Natural killer cell (primary cell): ENCODE data around the gene TMEM30A. TPM values are rescaled to one million over a fixed set of nuclear protein-coding genes. Genes with fewer than 3 reads are reported as not detected.

Experiments used
- ATAC-seq, 3 donors: fragments of 150-1000 bp in 2 of 3; fragments of 200-7000 bp in 1 of 3; cut with Tn5 transposase; 1 replicate in 1 of 3; 2 replicates in 2 of 3; pipeline ENCODE4 v1.10.0; 2021; ENCODE audit warnings: mild to moderate bottlenecking in 2 of 3, moderate library complexity in 2 of 3
- DNase-seq, 2 donors: peaks; one replicate each; pipeline versions ENCODE4 v3.0.0 to v3.0.0-alpha.2; 2013 to 2021; ENCODE audit warnings: mixed read lengths in 1 of 2
- H3K27ac ChIP-seq: one replicate; pipeline ENCODE4 v1.5.1; 2013; ENCODE audit warnings: mild to moderate bottlenecking, low read length
- H3K27me3 ChIP-seq: one replicate; pipeline ENCODE4 v1.6.1; 2013; ENCODE audit warnings: low read length; ENCODE audit not compliant: control insufficient read depth, insufficient read depth
- H3K36me3 ChIP-seq: one replicate; pipeline ENCODE4 v1.6.1; 2013; ENCODE audit warnings: low read length; ENCODE audit not compliant: control insufficient read depth, insufficient read depth
- H3K4me1 ChIP-seq: one replicate; pipeline ENCODE4 v1.6.1; 2013; ENCODE audit warnings: low read length; ENCODE audit not compliant: control insufficient read depth, insufficient read depth
- H3K4me3 ChIP-seq: one replicate; pipeline ENCODE4 v1.5.1; 2013; ENCODE audit warnings: low read length
- H3K9me3 ChIP-seq: one replicate; pipeline ENCODE4 v1.6.1; 2013; ENCODE audit warnings: low read length; ENCODE audit not compliant: control insufficient read depth, insufficient read depth
- H3K27ac Mint-ChIP-seq, 2 donors: one replicate each; pipeline ENCODE4 v1.8.0; 2022; ENCODE audit warnings: mild to moderate bottlenecking in 2 of 2, mixed read lengths in 2 of 2, moderate library complexity in 1 of 2
- H3K27me3 Mint-ChIP-seq, 2 donors: one replicate each; pipeline ENCODE4 v1.8.0; 2022; ENCODE audit warnings: low read depth in 2 of 2, mixed read lengths in 2 of 2
- H3K36me3 Mint-ChIP-seq: one replicate; pipeline ENCODE4 v1.8.0; 2022; ENCODE audit warnings: mixed read lengths
- H3K4me1 Mint-ChIP-seq, 2 donors: one replicate each; pipeline ENCODE4 v1.8.0; 2022; ENCODE audit warnings: mixed read lengths in 2 of 2
- H3K4me3 Mint-ChIP-seq: one replicate; pipeline ENCODE4 v1.8.0; 2022; ENCODE audit warnings: mild to moderate bottlenecking, moderate library complexity, mixed read lengths
- H3K9me3 Mint-ChIP-seq, 2 donors: one replicate each; pipeline ENCODE4 v1.8.0; 2022; ENCODE audit warnings: mixed read lengths in 2 of 2
- WGBS: methylation state at CpG from one replicate; pipeline ENCODE4 v1.1.7; 2013; ENCODE audit warnings: missing lambda C conversion rate; ENCODE audit not compliant: insufficient coverage; 5-methylcytosine and 5-hydroxymethylcytosine counted together
- intact Hi-C: fragments of 100-400 bp; cut with micrococcal nuclease; formaldehyde crosslinking; loops from one replicate; pipeline ENCODE4 v1.14.2; 2022
- total RNA-seq, 4 donors: library from RNA; stranded (reverse); fragments of 120-200 nt in 1 of 4; gene quantifications; one replicate each; pipeline versions ENCODE4 v1.2.3 to v1.2.4, GENCODE V29; 2013 to 2022
- TF ChIP-seq, protein P1 (sequence below): fragments of 200-600 bp; IDR thresholded peaks from one replicate; pipeline ENCODE4 v1.8.0; 2022; ENCODE audit warnings: antibody characterized with exemption

Gene TMEM30A
- total RNA-seq, 3 donors from 2014 or later (not counting 1 experiment from before 2014, with no cell fraction given): 43.8 to 72.0 (median 60.7) TPM

DNA sequence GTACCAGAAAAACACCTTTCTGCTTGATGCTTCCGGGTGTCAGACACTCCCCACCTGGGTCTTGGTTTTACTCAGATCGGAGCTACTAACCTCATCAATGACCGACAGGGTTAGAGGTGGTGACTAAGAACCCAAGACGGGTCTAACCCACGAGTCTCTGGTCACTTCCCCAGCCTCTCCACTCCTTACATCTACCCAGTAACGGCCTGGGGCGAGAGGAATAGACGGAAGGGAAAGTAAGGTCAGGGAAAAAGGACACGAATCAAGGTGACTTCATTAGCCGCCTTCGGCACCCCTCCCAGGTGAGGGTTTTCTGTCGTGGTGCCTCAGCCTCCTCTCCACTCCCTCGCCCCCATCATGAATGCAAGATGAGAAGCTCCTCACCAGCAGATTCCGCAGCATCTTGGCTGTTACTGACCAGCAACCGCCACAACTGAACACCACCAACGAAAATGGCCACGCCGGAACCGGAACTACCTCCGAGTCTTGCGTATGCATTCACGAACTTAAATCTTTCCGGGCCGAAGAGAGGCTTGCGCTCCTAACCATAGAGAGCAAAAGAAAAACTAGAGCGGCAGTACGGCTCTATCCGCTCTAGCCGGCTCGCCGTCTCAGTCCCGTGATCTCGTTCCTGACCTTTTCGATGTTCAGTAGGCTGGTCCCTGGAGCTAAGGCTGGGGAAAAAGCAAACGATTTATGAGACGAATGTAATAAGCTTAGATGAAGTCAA lies 41.1 kb downstream of the TMEM30A start, which contains the start of gene COX7A2:
Gene COX7A2, minus strand, starts transcription at position 469 of the 730 bp plus-strand sequence. Its CDS starts 67 bp downstream, at position 402.
- peak within 1 kb of the TSS; percentile 97 to 98 for H3K27ac Mint-ChIP-seq
- peak within 1 kb of the TSS; percentile 99 for H3K4me3 Mint-ChIP-seq
- H3K4me1 ChIP-seq: peaks cover 18% of the 10 kb centered on the region
- H3K9me3 Mint-ChIP-seq: no peaks in the 10 kb centered on the region
- peaks cover 15 to 18% of the 10 kb centered on the region in 2 donors for H3K27me3 Mint-ChIP-seq
- no peaks in the 10 kb centered on the region for H3K36me3 Mint-ChIP-seq
- peaks cover 13% of the 10 kb centered on the region for H3K36me3 ChIP-seq
- TF ChIP-seq, protein P1, sequence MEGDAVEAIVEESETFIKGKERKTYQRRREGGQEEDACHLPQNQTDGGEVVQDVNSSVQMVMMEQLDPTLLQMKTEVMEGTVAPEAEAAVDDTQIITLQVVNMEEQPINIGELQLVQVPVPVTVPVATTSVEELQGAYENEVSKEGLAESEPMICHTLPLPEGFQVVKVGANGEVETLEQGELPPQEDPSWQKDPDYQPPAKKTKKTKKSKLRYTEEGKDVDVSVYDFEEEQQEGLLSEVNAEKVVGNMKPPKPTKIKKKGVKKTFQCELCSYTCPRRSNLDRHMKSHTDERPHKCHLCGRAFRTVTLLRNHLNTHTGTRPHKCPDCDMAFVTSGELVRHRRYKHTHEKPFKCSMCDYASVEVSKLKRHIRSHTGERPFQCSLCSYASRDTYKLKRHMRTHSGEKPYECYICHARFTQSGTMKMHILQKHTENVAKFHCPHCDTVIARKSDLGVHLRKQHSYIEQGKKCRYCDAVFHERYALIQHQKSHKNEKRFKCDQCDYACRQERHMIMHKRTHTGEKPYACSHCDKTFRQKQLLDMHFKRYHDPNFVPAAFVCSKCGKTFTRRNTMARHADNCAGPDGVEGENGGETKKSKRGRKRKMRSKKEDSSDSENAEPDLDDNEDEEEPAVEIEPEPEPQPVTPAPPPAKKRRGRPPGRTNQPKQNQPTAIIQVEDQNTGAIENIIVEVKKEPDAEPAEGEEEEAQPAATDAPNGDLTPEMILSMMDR: no peak
- H3K4me1 Mint-ChIP-seq: peaks cover 14 to 27% of the 10 kb centered on the region in 2 donors
- ATAC-seq: peak; percentile 95 to 98 (median 97)
- peak within 1 kb of the TSS; percentile 78 for H3K4me3 ChIP-seq
- no peaks in the 10 kb centered on the region for H3K9me3 ChIP-seq
- DNase-seq: peak; percentile 81 to 94
- intact Hi-C loops: loop anchor here (1.0 to 10.0 kb wide), 2 partner anchors 41 to 361 kb away; partner anchors contain the start of genes SENP6 and TMEM30A
- H3K27me3 ChIP-seq: no peaks in the 10 kb centered on the region
- 0% methylated on average over 33 of the region's 36 CpGs for WGBS
- peak within 1 kb of the TSS; percentile 86 for H3K27ac ChIP-seq

DNA sequence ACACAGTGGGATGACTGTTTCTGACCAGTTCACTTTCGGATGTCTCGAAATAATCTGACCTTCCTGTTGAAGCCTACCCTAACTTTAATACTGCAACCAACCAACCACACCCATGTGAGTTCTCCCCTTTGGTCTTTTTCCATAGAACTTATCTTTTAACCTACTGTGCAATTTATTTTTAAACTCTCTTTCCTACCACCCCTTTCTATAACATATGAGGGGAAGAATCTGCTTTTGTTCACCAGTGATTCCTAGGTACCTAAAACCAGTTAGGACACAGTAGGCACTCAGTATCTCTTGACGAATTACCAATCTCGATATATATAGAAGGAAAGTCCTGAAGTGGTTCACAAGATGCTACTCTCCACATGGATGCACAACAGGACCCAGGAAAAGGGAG lies 48.0 kb downstream of the TMEM30A start:
- no peak overlapping the region for H3K27ac ChIP-seq
- H3K27me3 ChIP-seq: no peaks in the 10 kb centered on the region
- ATAC-seq (no peak), DNase-seq (no peak)
- WGBS: 94% methylated on average over 4 of the region's 4 CpGs
- H3K4me1 ChIP-seq: peaks cover 2% of the 10 kb centered on the region
- intact Hi-C loops: no loop called here
- peaks cover 32% of the 10 kb centered on the region for H3K36me3 ChIP-seq
- no peaks in the 10 kb centered on the region for H3K9me3 ChIP-seq
- Mint-ChIP-seq H3K36me3 (no peaks in the 10 kb centered on the region), H3K27me3 (no peaks in the 10 kb centered on the region), H3K9me3 (no peaks in the 10 kb centered on the region), H3K4me3 (no peak overlapping the region), H3K27ac (peak overlapping the region; percentile 3 to 10), H3K4me1 (peaks cover 0 to 8% of the 10 kb centered on the region in 2 donors)
- TF ChIP-seq, protein P1: no peak
- no peak overlapping the region for H3K4me3 ChIP-seq

DNA sequence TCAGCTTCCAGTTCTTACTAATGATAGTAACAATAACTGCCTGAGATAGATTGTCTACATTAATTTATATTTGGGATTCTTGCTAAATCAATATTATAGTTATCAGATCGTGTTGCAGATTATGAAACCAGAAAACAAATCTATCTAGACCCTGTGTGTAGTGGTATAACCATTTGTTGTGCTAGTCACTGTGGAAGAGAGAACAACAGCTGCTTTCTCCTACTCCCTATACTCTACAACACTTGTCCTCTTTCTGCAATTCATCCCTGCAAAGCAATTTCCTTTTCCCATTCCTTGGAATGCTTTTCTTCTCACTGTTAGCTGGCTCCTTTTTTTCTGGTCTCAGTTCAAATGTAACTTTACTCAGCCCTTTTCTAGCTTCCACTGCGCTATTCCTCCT lies 49.3 kb downstream of the TMEM30A start:
- Histone ChIP-seq H3K36me3 (peaks cover 28% of the 10 kb centered on the region), H3K9me3 (no peaks in the 10 kb centered on the region), H3K27ac (no peak overlapping the region), H3K27me3 (no peaks in the 10 kb centered on the region), H3K4me1 (no peaks in the 10 kb centered on the region), H3K4me3 (no peak overlapping the region)
- Mint-ChIP-seq H3K9me3 (no peaks in the 10 kb centered on the region), H3K4me1 (no peaks in the 10 kb centered on the region), H3K27ac (peak overlapping the region in 1 of 2 donors; percentile 21), H3K36me3 (no peaks in the 10 kb centered on the region), H3K27me3 (no peaks in the 10 kb centered on the region), H3K4me3 (no peak overlapping the region)
- DNase-seq (no peak), ATAC-seq (no peak)
- WGBS: 100% methylated on average over 1 of the region's 2 CpGs
- intact Hi-C loops: no loop called here
- TF ChIP-seq, protein P1: no peak
